ENCODE results near the gene AKT3. TPM values are rescaled to one million over a fixed set of nuclear protein-coding genes. Genes with fewer than 3 reads are reported as not detected.

AKT3 gene
- total RNA-seq, 1 experiment from 2014 or later: 18.7 TPM

- Histone ChIP-seq H3K4me3 (ENCODE audit: low read length) (no peak overlapping the region), H3K27ac (ENCODE audit: low read length) (no peak overlapping the region), H3K9me3 (ENCODE audit: low read length) (no peaks in the 10 kb centered on the region), H3K79me2 (ENCODE audit: low read length) (no peaks in the 10 kb centered on the region), H3K9ac (ENCODE audit: low read length) (no peak overlapping the region), H3K27me3 (ENCODE audit: low read length) (no peaks in the 10 kb centered on the region), H4K20me1 (ENCODE audit: low read length) (no peaks in the 10 kb centered on the region), H2AFZ (ENCODE audit: low read length) (no peak overlapping the region), H3K4me1 (ENCODE audit: insufficient read depth, low read length) (0 out of 2 replicates have a peak, but pooled peaks cover 5% of the 10 kb centered on the region), H3F3A (ENCODE audit: low read length, unreplicated experiment) (no peaks in the 10 kb centered on the region), H3K4me2 (ENCODE audit: low read length) (no peak overlapping the region), H3K9me2 (replicated peaks; ENCODE audit: low read length) (no peaks in the 10 kb centered on the region), H3K36me3 (ENCODE audit: low read depth, low read length) (no peaks in the 10 kb centered on the region)
- intact Hi-C loops (cut with micrococcal nuclease): no loop called here
- no peak; the same call in 1 of the 2 replicates for ATAC-seq
- no TSS peak for BruUV-seq (replicated peaks)
- peak; percentile 45 for DNase-seq
- ChIA-PET POLR2A (ENCODE audit: unreplicated experiment) (no interaction called here), CTCF (no interaction called here)
- TF ChIP-seq EZH2 (IDR thresholded peaks at IDR 0.05; ENCODE audit: low read length, unreplicated experiment) (no peak), EZH2phosphoT487 (IDR thresholded peaks at IDR 0.05; ENCODE audit: borderline replicate concordance, low read length) (no peak), CTCF (conservative IDR thresholded peaks at IDR 0.05; ENCODE audit: low read depth, low read length) (no peak)
Observed at GRCh38 chr1:243549108-243549507, 300.9 kb downstream of the AKT3 start.

GRCh38 chr1:243548516-243548915, 301.5 kb downstream of the AKT3 start:
- ChIA-PET CTCF (no interaction called here), POLR2A (ENCODE audit: unreplicated experiment) (no interaction called here)
- H4K20me1 ChIP-seq (ENCODE audit: low read length): no peaks in the 10 kb centered on the region
- 0 out of 2 replicates have a peak, but pooled peaks cover 5% of the 10 kb centered on the region for H3K4me1 ChIP-seq (ENCODE audit: insufficient read depth, low read length)
- H3K4me2 ChIP-seq (ENCODE audit: low read length): no peak overlapping the region
- H3K9ac ChIP-seq (ENCODE audit: low read length): no peak overlapping the region
- H3K27ac ChIP-seq (ENCODE audit: low read length): no peak overlapping the region
- H3F3A ChIP-seq (ENCODE audit: low read length, unreplicated experiment): no peaks in the 10 kb centered on the region
- H3K9me2 ChIP-seq (replicated peaks; ENCODE audit: low read length): no peaks in the 10 kb centered on the region
- H3K36me3 ChIP-seq (ENCODE audit: low read depth, low read length): no peaks in the 10 kb centered on the region
- intact Hi-C loops (cut with micrococcal nuclease): no loop called here
- H3K4me3 ChIP-seq (ENCODE audit: low read length): no peak overlapping the region
- H2AFZ ChIP-seq (ENCODE audit: low read length): no peak overlapping the region
- ATAC-seq (no peak), DNase-seq (no peak)
- TF ChIP-seq CTCF (conservative IDR thresholded peaks at IDR 0.05; ENCODE audit: low read depth, low read length) (no peak), EZH2phosphoT487 (IDR thresholded peaks at IDR 0.05; ENCODE audit: borderline replicate concordance, low read length) (no peak)
- no peaks in the 10 kb centered on the region for H3K27me3 ChIP-seq (ENCODE audit: low read length)
- BruUV-seq (replicated peaks): no TSS peak
- H3K9me3 ChIP-seq (ENCODE audit: low read length): no peaks in the 10 kb centered on the region
- H3K79me2 ChIP-seq (ENCODE audit: low read length): no peaks in the 10 kb centered on the region

GRCh38 chr1:243547891-243548290, 302.2 kb downstream of the AKT3 start:
- Histone ChIP-seq H3F3A (ENCODE audit: low read length, unreplicated experiment) (no peaks in the 10 kb centered on the region), H2AFZ (ENCODE audit: low read length) (no peak overlapping the region), H3K36me3 (ENCODE audit: low read depth, low read length) (no peaks in the 10 kb centered on the region), H3K27me3 (ENCODE audit: low read length) (no peaks in the 10 kb centered on the region), H4K20me1 (ENCODE audit: low read length) (no peaks in the 10 kb centered on the region), H3K9me3 (ENCODE audit: low read length) (no peaks in the 10 kb centered on the region), H3K9me2 (replicated peaks; ENCODE audit: low read length) (no peaks in the 10 kb centered on the region), H3K79me2 (ENCODE audit: low read length) (no peaks in the 10 kb centered on the region), H3K27ac (ENCODE audit: low read length) (no peak overlapping the region), H3K4me3 (ENCODE audit: low read length) (no peak overlapping the region), H3K4me1 (ENCODE audit: insufficient read depth, low read length) (0 out of 2 replicates have a peak, but pooled peaks cover 9% of the 10 kb centered on the region), H3K9ac (ENCODE audit: low read length) (no peak overlapping the region), H3K4me2 (ENCODE audit: low read length) (no peak overlapping the region)
- POLR2A ChIA-PET (ENCODE audit: unreplicated experiment): no interaction called here
- CTCF ChIA-PET: no interaction called here
- DNase-seq (no peak), ATAC-seq (no peak)
- intact Hi-C loops (cut with micrococcal nuclease): no loop called here
- BruUV-seq (replicated peaks): no TSS peak
- no peak for TF ChIP-seq EZH2phosphoT487 (IDR thresholded peaks at IDR 0.05; ENCODE audit: borderline replicate concordance, low read length)
